ENCODE measurements around the gene CCL17.

Gene CCL17

DNA sequence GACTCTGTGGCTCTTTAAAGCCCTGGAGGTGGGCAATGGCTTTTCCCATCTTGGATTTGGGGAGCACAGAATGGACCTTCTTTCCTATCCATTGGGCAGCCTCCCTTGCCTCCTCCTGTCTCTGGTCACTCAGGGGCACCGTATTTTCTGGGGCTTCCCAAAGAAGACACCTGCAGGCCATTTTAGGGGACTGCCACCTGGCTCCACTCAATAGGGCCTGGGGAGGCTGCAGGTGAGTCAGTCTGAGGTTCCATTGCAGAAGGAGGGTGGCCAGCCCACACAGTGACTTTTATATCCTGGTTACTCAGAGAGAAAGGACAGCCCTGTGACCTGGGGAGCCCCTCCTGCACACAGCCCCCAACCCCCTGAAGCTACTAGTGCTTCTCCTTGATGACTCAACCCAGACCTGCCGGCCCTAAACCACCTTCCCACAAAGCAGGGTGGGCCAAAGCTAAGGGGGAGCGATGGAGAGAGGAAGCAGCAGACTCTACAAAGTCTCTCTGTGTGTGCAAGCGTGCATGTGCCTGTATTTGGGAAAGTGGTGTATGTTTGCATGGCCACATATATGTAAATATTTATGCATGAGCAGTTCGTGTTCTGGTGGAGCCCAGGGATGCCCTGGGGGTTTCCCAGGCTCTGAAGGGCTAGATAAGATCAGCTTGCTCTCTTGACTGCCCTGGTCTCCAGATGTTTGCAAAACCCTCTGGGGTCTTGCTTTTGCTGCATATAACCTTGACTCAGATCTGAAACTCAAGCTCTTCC, 27.3 kb upstream of the CCL17 start:
- no peak for DNase-seq (ENCODE audit: low spot score)

DNA sequence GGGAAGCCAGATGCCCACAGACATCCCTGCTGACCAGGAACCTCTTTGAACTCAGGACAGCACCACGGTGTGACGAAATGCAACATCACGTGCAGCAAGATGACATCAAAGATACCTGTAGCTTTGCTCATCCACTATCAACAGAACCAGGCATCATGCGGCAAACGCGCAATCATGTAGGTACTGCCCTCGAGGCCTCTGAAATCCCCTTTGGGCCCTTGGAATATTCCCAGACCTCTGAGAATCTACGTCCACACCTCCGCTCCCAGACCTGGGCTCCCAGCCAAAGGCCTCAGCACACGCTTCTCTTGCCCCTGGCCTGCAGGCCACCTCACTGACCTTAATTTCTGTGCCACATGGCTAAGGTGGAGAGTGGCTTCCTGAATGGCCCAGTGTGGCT, 25.0 kb upstream of the CCL17 start:
- no peak for DNase-seq (ENCODE audit: low spot score)

DNA sequence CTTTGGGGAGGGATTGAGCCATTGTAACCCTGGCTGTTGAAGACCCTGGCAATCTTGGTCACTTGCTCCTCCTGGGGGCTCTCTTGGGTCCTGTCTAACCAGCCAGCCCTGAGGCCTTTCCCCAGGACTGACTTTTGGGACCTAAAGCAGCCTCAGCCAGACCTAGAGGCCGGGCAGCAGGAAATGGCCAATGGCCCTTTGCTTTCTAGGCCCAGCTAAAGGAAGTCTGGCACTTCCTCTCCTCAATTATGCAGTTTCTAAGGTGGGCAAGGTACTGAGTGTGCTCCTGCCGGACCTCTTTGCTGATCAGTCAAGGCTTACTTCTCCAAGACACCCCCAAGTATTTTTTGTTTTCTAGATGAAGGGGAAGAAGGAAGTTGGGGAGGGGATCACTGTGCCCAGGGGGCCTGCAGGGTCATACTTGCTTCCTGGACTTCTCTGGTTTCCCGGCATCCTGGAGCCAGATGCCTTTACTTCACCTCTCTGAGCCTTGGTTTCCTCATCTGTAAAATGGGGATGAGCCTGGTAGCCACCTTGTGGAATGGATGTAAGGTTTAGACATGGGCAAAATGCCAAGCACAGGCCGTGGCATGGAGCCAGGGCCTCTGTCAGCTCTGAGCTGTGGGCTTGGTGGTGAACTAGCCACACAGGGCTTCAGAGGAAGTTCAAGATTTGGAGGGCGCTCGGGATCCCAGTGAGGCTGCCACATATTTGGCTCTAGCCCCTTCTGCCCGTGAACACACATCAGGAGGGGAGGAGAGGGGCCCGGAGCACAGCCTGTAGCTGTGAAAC, 23.7 kb upstream of the CCL17 start:
- DNase-seq (ENCODE audit: low spot score), result no peak

- no peak for DNase-seq (ENCODE audit: low spot score)
Measured at GRCh38 chr16:57381791-57382534, 22.6 kb upstream of the CCL17 start.

DNA sequence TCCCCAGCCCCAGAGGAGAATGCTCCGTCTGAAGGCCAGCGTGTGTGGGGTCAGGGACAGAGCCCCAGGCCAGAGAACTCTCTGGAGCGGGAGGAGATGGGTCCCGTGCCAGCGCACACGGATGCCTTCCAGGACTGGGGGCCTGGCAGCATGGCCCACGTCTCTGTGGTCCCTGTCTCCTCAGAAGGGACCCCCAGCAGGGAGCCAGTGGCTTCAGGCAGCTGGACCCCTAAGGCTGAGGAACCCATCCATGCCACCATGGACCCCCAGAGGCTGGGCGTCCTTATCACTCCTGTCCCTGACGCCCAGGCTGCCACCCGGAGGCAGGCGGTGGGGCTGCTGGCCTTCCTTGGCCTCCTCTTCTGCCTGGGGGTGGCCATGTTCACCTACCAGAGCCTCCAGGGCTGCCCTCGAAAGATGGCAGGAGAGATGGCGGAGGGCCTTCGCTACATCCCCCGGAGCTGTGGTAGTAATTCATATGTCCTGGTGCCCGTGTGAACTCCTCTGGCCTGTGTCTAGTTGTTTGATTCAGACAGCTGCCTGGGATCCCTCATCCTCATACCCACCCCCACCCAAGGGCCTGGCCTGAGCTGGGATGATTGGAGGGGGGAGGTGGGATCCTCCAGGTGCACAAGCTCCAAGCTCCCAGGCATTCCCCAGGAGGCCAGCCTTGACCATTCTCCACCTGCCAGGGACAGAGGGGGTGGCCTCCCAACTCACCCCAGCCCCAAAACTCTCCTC, 21.9 kb upstream of the CCL17 start:
- no peak for DNase-seq (ENCODE audit: low spot score)

DNA sequence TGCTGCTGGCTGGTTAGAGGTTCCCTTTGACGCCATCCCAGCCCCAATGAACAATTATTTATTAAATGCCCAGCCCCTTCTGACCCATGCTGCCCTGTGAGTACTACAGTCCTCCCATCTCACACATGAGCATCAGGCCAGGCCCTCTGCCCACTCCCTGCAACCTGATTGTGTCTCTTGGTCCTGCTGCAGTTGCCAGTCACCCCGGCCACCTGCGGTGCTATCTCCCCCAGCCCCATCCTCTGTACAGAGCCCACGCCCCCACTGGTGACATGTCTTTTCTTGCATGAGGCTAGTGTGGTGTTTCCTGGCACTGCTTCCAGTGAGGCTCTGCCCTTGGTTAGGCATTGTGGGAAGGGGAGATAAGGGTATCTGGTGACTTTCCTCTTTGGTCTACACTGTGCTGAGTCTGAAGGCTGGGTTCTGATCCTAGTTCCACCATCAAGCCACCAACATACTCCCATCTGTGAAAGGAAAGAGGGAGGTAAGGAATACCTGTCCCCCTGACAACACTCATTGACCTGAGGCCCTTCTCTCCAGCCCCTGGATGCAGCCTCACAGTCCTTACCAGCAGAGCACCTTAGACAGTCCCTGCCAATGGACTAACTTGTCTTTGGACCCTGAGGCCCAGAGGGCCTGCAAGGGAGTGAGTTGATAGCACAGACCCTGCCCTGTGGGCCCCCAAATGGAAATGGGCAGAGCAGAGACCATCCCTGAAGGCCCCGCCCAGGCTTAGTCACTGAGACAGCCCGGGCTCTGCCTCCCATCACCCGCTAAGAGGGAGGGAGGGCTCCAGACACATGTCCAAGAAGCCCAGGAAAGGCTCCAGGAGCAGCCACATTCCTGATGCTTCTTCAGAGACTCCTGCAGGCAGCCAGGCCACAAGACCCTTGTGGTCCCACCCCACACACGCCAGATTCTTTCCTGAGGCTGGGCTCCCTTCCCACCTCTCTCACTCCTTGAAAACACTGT, 21.0 kb upstream of the CCL17 start:
- no peak for DNase-seq (ENCODE audit: low spot score)

- no peak for DNase-seq (ENCODE audit: low spot score)
Measured at GRCh38 chr16:57384248-57385070, 20.1 kb upstream of the CCL17 start.

DNA sequence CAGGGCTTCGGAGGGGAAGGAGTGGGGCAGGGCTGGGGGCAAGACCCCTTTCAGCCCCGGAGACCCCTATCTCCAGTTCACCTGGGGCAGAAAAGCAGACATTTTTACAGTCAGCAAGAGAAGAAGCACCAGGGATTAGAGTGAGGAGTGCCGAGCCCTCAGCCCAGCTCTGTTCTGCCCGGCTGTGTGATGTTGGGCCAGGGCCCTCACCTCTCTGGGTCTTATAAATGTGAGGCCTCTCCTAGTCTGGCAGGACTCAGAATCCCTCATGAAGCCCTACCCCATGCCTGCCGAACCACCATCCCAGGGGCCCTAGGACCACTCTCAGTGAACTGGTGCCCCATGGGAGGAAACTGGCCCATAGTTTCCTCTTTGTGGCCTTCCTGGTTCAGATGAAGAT, 19.5 kb upstream of the CCL17 start:
- no peak for DNase-seq (ENCODE audit: low spot score)

GRCh38 chr16:57386381-57386951, 18.1 kb upstream of the CCL17 start:
- DNase-seq (ENCODE audit: low spot score), result no peak

DNA sequence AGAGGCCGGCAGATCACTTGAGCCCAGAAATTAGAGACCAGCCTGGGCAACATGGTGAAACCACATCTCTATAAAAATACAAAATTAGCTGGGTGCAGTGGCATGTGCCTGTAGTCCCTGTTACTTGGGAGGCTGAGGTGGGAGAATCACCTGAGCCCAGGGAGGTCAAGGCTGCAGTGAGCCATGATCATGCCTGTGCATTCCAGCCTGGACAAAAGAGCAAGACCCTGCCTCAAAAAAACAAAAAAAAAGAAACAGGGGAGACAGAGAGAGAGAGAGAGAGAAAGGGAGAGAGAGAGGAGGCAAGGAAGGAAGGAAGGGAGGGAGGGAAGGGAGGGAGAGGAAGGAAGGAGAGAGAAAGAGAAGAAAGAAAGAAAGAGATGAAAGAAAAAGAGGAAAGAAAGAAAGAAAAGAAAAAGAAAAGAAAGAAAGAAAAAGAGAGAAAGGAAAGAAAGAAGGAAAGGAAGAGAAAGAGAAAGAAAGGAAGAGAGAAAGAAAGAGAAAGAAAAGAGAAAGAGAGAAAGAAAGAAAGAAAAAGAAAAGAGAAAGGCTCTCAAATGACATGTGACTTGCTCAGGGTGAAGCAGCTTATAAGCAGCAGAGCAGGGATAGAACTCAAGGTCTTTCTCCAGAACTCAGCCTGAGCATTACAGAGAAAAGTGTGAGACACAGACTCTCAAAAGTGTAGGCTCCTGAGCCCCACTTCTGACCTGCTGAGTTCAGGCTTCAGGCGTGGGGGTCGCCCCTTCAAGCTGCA, 16.8 kb upstream of the CCL17 start:
- no peak for DNase-seq (ENCODE audit: low spot score)

- no peak for DNase-seq (ENCODE audit: low spot score)
Measured at GRCh38 chr16:57388359-57389086, 16.0 kb upstream of the CCL17 start.

DNA sequence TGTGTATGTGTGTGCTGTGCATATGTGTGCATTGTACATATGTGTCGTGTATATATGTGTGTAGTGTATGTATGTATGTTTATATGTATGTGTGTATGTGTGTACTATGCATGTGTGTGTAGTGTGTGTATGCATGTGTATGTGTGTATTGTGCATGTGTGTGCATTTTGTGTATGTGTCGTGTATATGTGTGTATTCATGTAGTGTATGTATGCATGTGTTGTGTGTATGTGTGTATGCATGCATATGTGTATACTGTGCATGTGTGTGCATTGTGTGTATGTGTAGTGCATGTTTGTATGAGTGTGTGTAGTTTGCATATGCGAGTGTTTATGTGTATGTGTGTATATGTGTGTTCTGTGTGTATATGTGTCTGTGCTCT, 15.5 kb upstream of the CCL17 start:
- no peak for DNase-seq (ENCODE audit: low spot score)

- DNase-seq (ENCODE audit: low spot score), result no peak
Measured at GRCh38 chr16:57390636-57391295, 13.8 kb upstream of the CCL17 start.

GRCh38 chr16:57391300-57391699, 13.3 kb upstream of the CCL17 start:
- no peak for DNase-seq (ENCODE audit: low spot score)

DNA sequence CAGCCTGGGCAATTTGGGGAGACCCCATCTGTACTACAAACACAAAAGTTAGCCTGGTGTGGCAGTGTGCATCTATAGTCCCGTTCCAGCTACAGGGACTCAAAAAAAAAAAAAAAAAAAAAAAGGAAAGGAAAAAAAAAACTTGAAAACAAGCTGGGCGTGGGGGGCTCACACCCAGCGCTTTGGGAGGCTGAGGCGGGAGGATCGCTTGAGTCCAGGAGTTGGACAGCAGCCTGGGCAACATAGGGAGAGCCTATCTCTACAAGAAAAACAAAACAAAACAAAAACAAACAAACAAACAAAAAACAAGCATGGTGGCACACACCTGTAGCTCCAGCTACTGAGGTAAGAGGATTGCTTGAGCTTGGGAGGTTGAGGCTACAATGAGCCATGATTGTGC, 12.9 kb upstream of the CCL17 start:
- no peak for DNase-seq (ENCODE audit: low spot score)

GRCh38 chr16:57392694-57393093, 11.9 kb upstream of the CCL17 start:
- DNase-seq (ENCODE audit: low spot score), result no peak

GRCh38 chr16:57394444-57394843, 10.1 kb upstream of the CCL17 start:
- DNase-seq (ENCODE audit: low spot score), result no peak

DNA sequence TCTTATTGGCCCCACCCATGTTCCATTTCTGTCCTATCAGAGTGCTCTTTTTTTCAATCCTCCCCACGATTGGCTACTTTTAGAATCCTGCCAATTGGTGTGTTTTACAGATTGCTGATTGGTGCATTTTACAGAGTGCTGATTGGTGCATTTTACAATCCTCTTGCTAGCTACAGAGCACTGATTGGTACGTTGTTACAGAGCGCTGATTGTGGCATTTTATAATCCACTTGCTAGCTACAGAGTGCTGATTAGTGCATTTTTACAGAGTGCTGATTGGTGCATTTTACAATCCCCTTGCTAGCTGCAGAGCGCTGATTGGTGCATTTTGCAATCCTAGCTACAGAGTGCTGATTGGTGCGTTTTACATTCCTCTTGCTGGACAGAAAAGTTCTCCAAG, 9.5 kb upstream of the CCL17 start:
- no peak for DNase-seq (ENCODE audit: low spot score)

Measured in RKO (cell line).